GM19438 (cell line): ENCODE results near the gene SHFL.

Experiments
- ATAC-seq: cut with Tn5 transposase; IDR thresholded peaks from one replicate; pipeline ENCODE4 v1.9.1; 2021; ENCODE audit warnings: low read depth; ENCODE audit not compliant: unreplicated experiment

The SHFL gene

GRCh38 chr19:10124429-10124828 is 38.3 kb downstream of the SHFL start:
- ATAC-seq, result no peak

GRCh38 chr19:10126213-10126639 is 40.1 kb downstream of the SHFL start:
- no peak for ATAC-seq

- no peak for ATAC-seq
These were observed 46.8 kb downstream of the SHFL start for GRCh38 chr19:10132905-10133304.

GRCh38 chr19:10133596-10133995 is 47.5 kb downstream of the SHFL start:
- ATAC-seq, result no peak

- ATAC-seq, result no peak
These were observed 47.9 kb downstream of the SHFL start for GRCh38 chr19:10134040-10134439.

- ATAC-seq, result no peak
These were observed 49.6 kb downstream of the SHFL start for GRCh38 chr19:10135551-10136334.

GRCh38 chr19:10136936-10137335 is 50.8 kb downstream of the SHFL start:
- no peak for ATAC-seq

GRCh38 chr19:10137751-10138682 is 51.9 kb downstream of the SHFL start:
- no peak for ATAC-seq

GRCh38 chr19:10138879-10139795 is 53.0 kb downstream of the SHFL start:
- no peak for ATAC-seq

GRCh38 chr19:10139952-10140351 is 53.8 kb downstream of the SHFL start:
- no peak for ATAC-seq

GRCh38 chr19:10141479-10141878 is 55.4 kb downstream of the SHFL start:
- ATAC-seq, result no peak

- ATAC-seq, result no peak
These were observed 55.9 kb downstream of the SHFL start for GRCh38 chr19:10141973-10142372.
